A673 (cell line): Measurements from ENCODE around the gene ASPM. TPM values are rescaled to one million over a fixed set of nuclear protein-coding genes. Genes with fewer than 3 reads are reported as not detected.

ENCODE experiments used
- BruUV-seq: library from RNA; stranded (reverse); fragments of 400-500 nt; replicated peaks from 2 replicates; lab custom pipeline; 2021; lab: Mats Ljungman, UMichigan
- CTCF ChIA-PET: fragments of 300-600 bp; sonication (Branson Sonifier 250); formaldehyde crosslinking; loops from one replicate; lab custom pipeline; 2022; ENCODE audit warnings: antibody characterized with exemption; lab: Charles Lee
- POLR2A ChIA-PET: fragments of 300-600 bp; sonication (Branson Sonifier 250); formaldehyde crosslinking; loops from one replicate; lab custom pipeline; 2022; ENCODE audit warnings: antibody characterized with exemption; ENCODE audit not compliant: low non-redundant PET; lab: Charles Lee
- DNase-seq: peaks from one replicate; pipeline ENCODE4 v3.0.0-alpha.2; 2015; ENCODE audit warnings: low spot score
- H3K27ac ChIP-seq: fragments of 200-600 bp; sonication (generic); 2 replicates; pipeline ENCODE4 v1.5.1; 2016; ENCODE audit warnings: mixed run types, low read depth, mild to moderate bottlenecking, mixed read lengths, antibody characterized with exemption, low read length; ENCODE audit not compliant: poor library complexity, severe bottlenecking
- H3K27me3 ChIP-seq: fragments of 200-600 bp; sonication (generic); replicated peaks from 2 replicates; pipeline ENCODE4 v1.6.1; 2017; ENCODE audit warnings: mixed run types, low read depth, mild to moderate bottlenecking, mixed read lengths, antibody characterized with exemption, low read length; ENCODE audit not compliant: insufficient read depth, poor library complexity
- H3K36me3 ChIP-seq: fragments of 200-600 bp; sonication (generic); 2 replicates; pipeline ENCODE4 v1.6.1; 2016; ENCODE audit warnings: mixed run types, mild to moderate bottlenecking, mixed read lengths, antibody characterized with exemption, low read length; ENCODE audit not compliant: insufficient read depth, poor library complexity, severe bottlenecking
- H3K4me1 ChIP-seq: fragments of 200-600 bp; sonication (generic); 2 replicates; pipeline ENCODE4 v1.6.1; 2017; ENCODE audit warnings: mixed run types, mild to moderate bottlenecking, mixed read lengths, antibody characterized with exemption, low read length; ENCODE audit not compliant: insufficient read depth, poor library complexity, severe bottlenecking
- H3K4me3 ChIP-seq: fragments of 200-600 bp; sonication (generic); 2 replicates; pipeline ENCODE4 v1.5.1; 2016; ENCODE audit warnings: low read depth, mixed run types, mild to moderate bottlenecking, mixed read lengths, low read length; ENCODE audit not compliant: poor library complexity, severe bottlenecking
- H3K9me3 ChIP-seq: fragments of 200-600 bp; sonication (generic); 2 replicates; pipeline ENCODE4 v1.6.1; 2016; ENCODE audit warnings: mixed run types, low read depth, mild to moderate bottlenecking, mixed read lengths, antibody characterized with exemption, low read length; ENCODE audit not compliant: poor library complexity, severe bottlenecking
- EZH2 ChIP-seq: fragments of 200-600 bp; sonication (generic); IDR thresholded peaks from 2 replicates; pipeline ENCODE4 v1.6.1; 2017; ENCODE audit warnings: borderline replicate concordance, low read depth, mild to moderate bottlenecking, mixed read lengths, antibody characterized with exemption, low read length; ENCODE audit not compliant: poor library complexity, severe bottlenecking
- intact Hi-C: fragments of 100-400 bp; cut with micrococcal nuclease; formaldehyde crosslinking; loops from one replicate; pipeline ENCODE4 v1.10.0; 2022; ENCODE audit not compliant: unreplicated experiment
- total RNA-seq: library from RNA; stranded (reverse); gene quantifications from 2 replicates; pipeline ENCODE4 v1.2.3, GENCODE V29; 2021
- TF ChIP-seq, protein P1 (sequence below): fragments of 300-800, 200-600 bp; sonication (generic); conservative IDR thresholded peaks from 2 replicates; pipeline ENCODE4 v1.5.1; 2017; ENCODE audit warnings: low read depth, mild to moderate bottlenecking, antibody characterized with exemption, low read length, moderate library complexity, mixed read lengths

Gene ASPM
- total RNA-seq, 1 experiment from 2014 or later: 78.5 TPM

GRCh38 chr1:197073978-197074377 is 72.5 kb downstream of the ASPM start:
- H3K27ac ChIP-seq: no peak overlapping the region
- ChIA-PET CTCF (no interaction called here), POLR2A (no interaction called here)
- intact Hi-C loops: no loop called here
- TF ChIP-seq, protein P1, sequence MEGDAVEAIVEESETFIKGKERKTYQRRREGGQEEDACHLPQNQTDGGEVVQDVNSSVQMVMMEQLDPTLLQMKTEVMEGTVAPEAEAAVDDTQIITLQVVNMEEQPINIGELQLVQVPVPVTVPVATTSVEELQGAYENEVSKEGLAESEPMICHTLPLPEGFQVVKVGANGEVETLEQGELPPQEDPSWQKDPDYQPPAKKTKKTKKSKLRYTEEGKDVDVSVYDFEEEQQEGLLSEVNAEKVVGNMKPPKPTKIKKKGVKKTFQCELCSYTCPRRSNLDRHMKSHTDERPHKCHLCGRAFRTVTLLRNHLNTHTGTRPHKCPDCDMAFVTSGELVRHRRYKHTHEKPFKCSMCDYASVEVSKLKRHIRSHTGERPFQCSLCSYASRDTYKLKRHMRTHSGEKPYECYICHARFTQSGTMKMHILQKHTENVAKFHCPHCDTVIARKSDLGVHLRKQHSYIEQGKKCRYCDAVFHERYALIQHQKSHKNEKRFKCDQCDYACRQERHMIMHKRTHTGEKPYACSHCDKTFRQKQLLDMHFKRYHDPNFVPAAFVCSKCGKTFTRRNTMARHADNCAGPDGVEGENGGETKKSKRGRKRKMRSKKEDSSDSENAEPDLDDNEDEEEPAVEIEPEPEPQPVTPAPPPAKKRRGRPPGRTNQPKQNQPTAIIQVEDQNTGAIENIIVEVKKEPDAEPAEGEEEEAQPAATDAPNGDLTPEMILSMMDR: no peak
- TF ChIP-seq EZH2: no peak
- H3K4me1 ChIP-seq: no peaks in the 10 kb centered on the region
- no peak for DNase-seq
- no peaks in the 10 kb centered on the region for H3K9me3 ChIP-seq
- H3K4me3 ChIP-seq: no peak overlapping the region
- H3K27me3 ChIP-seq: no peaks in the 10 kb centered on the region
- BruUV-seq: no TSS peak
- no peaks in the 10 kb centered on the region for H3K36me3 ChIP-seq

GRCh38 chr1:197067457-197067818 is 79.0 kb downstream of the ASPM start:
- BruUV-seq: no TSS peak
- Histone ChIP-seq H3K9me3 (no peaks in the 10 kb centered on the region), H3K27me3 (no peaks in the 10 kb centered on the region), H3K4me3 (no peak overlapping the region), H3K36me3 (no peaks in the 10 kb centered on the region), H3K4me1 (no peaks in the 10 kb centered on the region), H3K27ac (no peak overlapping the region)
- TF ChIP-seq, protein P1: no peak
- TF ChIP-seq EZH2: no peak
- intact Hi-C loops: no loop called here
- CTCF ChIA-PET: no interaction called here
- DNase-seq: no peak
- POLR2A ChIA-PET: no interaction called here

DNA sequence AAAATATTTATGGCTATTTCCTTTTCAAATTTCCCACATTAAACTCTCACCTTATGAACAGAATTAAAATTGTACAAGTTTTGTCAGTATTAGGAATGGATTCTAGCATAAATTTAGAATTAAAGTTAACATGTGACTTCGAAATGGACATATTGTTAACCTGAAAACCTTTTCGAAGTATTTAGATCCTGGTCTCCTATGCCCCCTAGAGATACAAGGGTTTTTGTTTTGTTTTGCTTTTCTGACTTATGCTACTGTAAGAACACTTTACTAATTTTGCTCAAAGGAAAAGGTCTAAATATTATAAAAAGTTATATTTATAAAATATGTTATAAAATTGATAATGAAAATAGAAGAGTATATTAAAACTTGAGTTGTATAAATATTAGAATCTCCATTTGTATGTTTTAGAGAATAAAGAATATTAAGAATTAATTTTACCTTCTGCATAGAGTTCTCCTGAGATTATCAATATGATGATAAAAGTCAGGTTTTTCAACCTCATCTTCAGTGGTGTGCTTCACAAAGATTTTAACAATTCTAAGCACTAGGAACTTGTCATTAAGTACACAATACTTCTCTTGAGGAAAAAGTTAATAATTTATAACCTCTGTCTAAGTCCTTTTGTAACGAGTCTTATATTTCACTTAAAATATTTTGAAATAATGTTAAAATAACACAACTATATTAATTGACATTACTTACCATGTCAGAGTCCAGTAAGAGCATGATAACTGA is 79.6 kb downstream of the ASPM start, which contains the start of gene F13B:
TSS of gene F13B (minus strand) at position 542 of the 738 bp plus-strand sequence. CDS start at position 505, 37 bp downstream.
- H3K4me1 ChIP-seq: no peaks in the 10 kb centered on the region
- no TSS peak for BruUV-seq
- CTCF ChIA-PET: no interaction called here
- no peak within 1 kb of the TSS for H3K4me3 ChIP-seq
- TF ChIP-seq, protein P1: no peak; the same call in 1 of the 2 replicates
- TF ChIP-seq EZH2: no peak
- DNase-seq: no peak
- H3K27ac ChIP-seq: no peak within 1 kb of the TSS
- H3K27me3 ChIP-seq: no peaks in the 10 kb centered on the region
- H3K9me3 ChIP-seq: no peaks in the 10 kb centered on the region
- intact Hi-C loops: no loop called here
- H3K36me3 ChIP-seq: no peaks in the 10 kb centered on the region
- POLR2A ChIA-PET: no interaction called here
